SJSA1 (cell line): ENCODE measurements around the gene TOMM34. TPM values are rescaled to one million over a fixed set of nuclear protein-coding genes. Genes with fewer than 3 reads are reported as not detected.

ENCODE experiments used
- DNase-seq, 2 experiments: peaks; one replicate each; pipeline ENCODE4 v3.0.0-alpha.2; 2015 to 2020; ENCODE audit warnings: low spot score in 2 of 2, low read depth in 1 of 2
- H3K27ac ChIP-seq: fragments of 250-450 bp; sonication (Bioruptor Pico); 2 replicates; pipeline ENCODE4 v1.5.1; 2020; ENCODE audit warnings: mild to moderate bottlenecking, moderate library complexity
- H3K27me3 ChIP-seq: fragments of 250-450 bp; sonication (Bioruptor Pico); replicated peaks from 2 replicates; pipeline ENCODE4 v1.5.1; 2020; ENCODE audit warnings: mild to moderate bottlenecking, moderate library complexity
- H3K36me3 ChIP-seq: fragments of 250-450 bp; sonication (Bioruptor Pico); 2 replicates; pipeline ENCODE4 v1.5.1; 2020; ENCODE audit warnings: mild to moderate bottlenecking
- H3K4me1 ChIP-seq: fragments of 250-450 bp; sonication (Bioruptor Pico); replicated peaks from 2 replicates; pipeline ENCODE4 v1.6.1; 2021; ENCODE audit warnings: mild to moderate bottlenecking
- H3K4me3 ChIP-seq: fragments of 250-450 bp; sonication (Bioruptor Pico); 2 replicates; pipeline ENCODE4 v1.5.1; 2020; ENCODE audit warnings: mild to moderate bottlenecking
- H3K9me3 ChIP-seq: fragments of 250-450 bp; sonication (Bioruptor Pico); replicated peaks from 2 replicates; pipeline ENCODE4 v1.5.1; 2020; ENCODE audit warnings: mild to moderate bottlenecking
- total RNA-seq: library from RNA; depleted of rRNA; stranded (reverse); fragments of >200 nt; shearing (Covaris generic); gene quantifications from 2 replicates; pipeline ENCODE4 v1.2.3, GENCODE V29; 2014; rRNA removed

Gene TOMM34
- total RNA-seq, result 20.3 and 33.7 TPM in 2 replicates

DNA sequence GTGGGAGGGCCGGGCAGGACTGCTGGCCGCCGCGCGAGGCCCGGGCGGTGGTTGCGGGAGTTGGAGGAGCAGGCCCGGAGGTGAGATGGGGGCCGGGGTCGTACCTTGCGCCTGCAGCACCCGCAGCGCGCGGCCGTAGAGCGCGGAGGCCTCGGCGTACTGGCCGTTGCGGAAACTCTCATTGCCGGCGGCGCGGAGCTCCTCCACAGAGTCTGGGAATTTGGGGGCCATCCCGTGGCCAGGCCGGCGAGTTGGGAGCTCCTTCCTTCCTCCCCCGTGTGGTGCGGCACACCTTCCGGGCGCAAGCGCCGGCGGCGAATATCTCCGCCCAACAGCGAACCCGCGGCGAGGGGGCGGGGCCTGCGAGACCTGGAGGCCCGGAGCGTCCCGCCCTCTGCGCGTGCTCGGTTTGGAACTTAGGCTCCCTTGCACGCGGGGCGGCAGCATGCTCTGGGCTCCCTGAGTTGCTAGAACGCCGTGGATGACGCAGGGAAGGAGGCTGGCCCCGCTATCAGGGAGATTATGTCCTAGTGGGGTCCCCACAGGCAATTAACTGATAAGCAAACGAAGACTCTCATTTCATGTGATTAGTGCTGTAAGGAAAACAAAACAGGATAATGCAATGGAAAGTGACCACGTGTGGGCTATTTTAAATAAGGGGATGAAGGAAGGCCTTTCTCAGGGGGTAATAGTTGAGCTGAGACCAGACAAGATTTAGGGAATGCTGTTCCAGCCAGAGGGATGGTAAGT is at the start of gene TOMM34:
Gene TOMM34 (minus strand): TSS at position 295 of the 750 bp plus-strand sequence. CDS start 64 bp downstream, at position 231.
- Histone ChIP-seq H3K27me3 (no peaks in the 10 kb centered on the region), H3K27ac (peak within 1 kb of the TSS; percentile 2; the same call in 1 of the 2 replicates), H3K36me3 (peaks cover 27% of the 10 kb centered on the region), H3K4me3 (peak within 1 kb of the TSS; percentile 63), H3K9me3 (no peaks in the 10 kb centered on the region), H3K4me1 (peaks cover 22% of the 10 kb centered on the region)
- peak; percentile 85 to 91 for DNase-seq

- H3K27me3 ChIP-seq, result no peaks in the 10 kb centered on the region
- no peaks in the 10 kb centered on the region for H3K9me3 ChIP-seq
- no peak overlapping the region for H3K4me3 ChIP-seq
- H3K4me1 ChIP-seq, result peaks cover 28% of the 10 kb centered on the region
- H3K36me3 ChIP-seq, result peaks cover 17% of the 10 kb centered on the region; the same call in 1 of the 2 replicates
- DNase-seq, result no peak
- H3K27ac ChIP-seq, result no peak overlapping the region
Observed at GRCh38 chr20:45008521-45009049, 48.4 kb upstream of the TOMM34 start.

DNA sequence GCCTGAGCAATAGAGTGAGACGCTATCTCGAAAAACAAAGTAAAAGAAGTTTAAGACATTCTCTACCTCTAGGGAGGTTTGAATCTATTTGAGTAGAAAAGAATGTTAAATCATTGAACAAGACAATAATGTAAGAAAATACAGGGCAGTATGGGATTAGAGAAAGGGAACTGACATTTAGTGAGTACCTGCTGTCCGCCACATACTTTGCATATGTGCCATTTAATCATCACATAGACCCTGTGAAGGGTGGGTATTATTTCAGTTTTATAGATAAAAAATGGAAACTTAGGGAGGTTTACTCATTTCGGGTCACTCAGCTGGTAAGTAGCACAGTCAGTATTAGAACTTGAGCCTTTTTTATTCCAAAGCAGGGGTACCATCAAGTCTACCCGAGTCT is 37.5 kb upstream of the TOMM34 start:
- no peak for DNase-seq
- no peaks in the 10 kb centered on the region for H3K27me3 ChIP-seq
- no peak overlapping the region for H3K4me3 ChIP-seq
- H3K4me1 ChIP-seq, result peaks cover 9% of the 10 kb centered on the region
- H3K36me3 ChIP-seq, result peaks cover 53% of the 10 kb centered on the region
- no peak overlapping the region for H3K27ac ChIP-seq
- H3K9me3 ChIP-seq, result no peaks in the 10 kb centered on the region

GRCh38 chr20:44997171-44997570 is 37.0 kb upstream of the TOMM34 start:
- Histone ChIP-seq H3K27me3 (no peaks in the 10 kb centered on the region), H3K27ac (no peak overlapping the region), H3K4me1 (peaks cover 9% of the 10 kb centered on the region), H3K36me3 (peaks cover 53% of the 10 kb centered on the region), H3K9me3 (no peaks in the 10 kb centered on the region), H3K4me3 (no peak overlapping the region)
- DNase-seq, result no peak

- Histone ChIP-seq H3K4me1 (peaks cover 23% of the 10 kb centered on the region), H3K36me3 (peaks cover 33% of the 10 kb centered on the region), H3K27me3 (no peaks in the 10 kb centered on the region), H3K27ac (no peak overlapping the region; the same call in 1 of the 2 replicates), H3K9me3 (no peaks in the 10 kb centered on the region), H3K4me3 (no peak overlapping the region)
- DNase-seq, result no peak
Observed at GRCh38 chr20:44993343-44993742, 33.1 kb upstream of the TOMM34 start.

- Histone ChIP-seq H3K4me3 (no peak overlapping the region), H3K4me1 (peaks cover 23% of the 10 kb centered on the region), H3K27ac (no peak overlapping the region), H3K9me3 (no peaks in the 10 kb centered on the region), H3K36me3 (peaks cover 27% of the 10 kb centered on the region), H3K27me3 (no peaks in the 10 kb centered on the region)
- DNase-seq, result no peak
Observed at GRCh38 chr20:44990957-44991356, 30.8 kb upstream of the TOMM34 start.

GRCh38 chr20:44990425-44990824 is 30.2 kb upstream of the TOMM34 start:
- Histone ChIP-seq H3K4me3 (no peak overlapping the region), H3K36me3 (peaks cover 22% of the 10 kb centered on the region), H3K27ac (no peak overlapping the region)

GRCh38 chr20:44988631-44989171 is 28.5 kb upstream of the TOMM34 start:
- Histone ChIP-seq H3K9me3 (no peaks in the 10 kb centered on the region), H3K27ac (no peak overlapping the region), H3K36me3 (peaks cover 22% of the 10 kb centered on the region), H3K4me3 (no peak overlapping the region), H3K4me1 (peaks cover 20% of the 10 kb centered on the region), H3K27me3 (no peaks in the 10 kb centered on the region)
- no peak for DNase-seq

More at GRCh38 chr20:44990425-44990824, 30.2 kb upstream of the TOMM34 start:
- peaks cover 23% of the 10 kb centered on the region for H3K4me1 ChIP-seq
- H3K27me3 ChIP-seq, result no peaks in the 10 kb centered on the region
- DNase-seq, result no peak
- H3K9me3 ChIP-seq, result no peaks in the 10 kb centered on the region

- peaks cover 9% of the 10 kb centered on the region for H3K4me1 ChIP-seq
- H3K9me3 ChIP-seq, result no peaks in the 10 kb centered on the region
- H3K36me3 ChIP-seq, result peaks cover 22% of the 10 kb centered on the region
- H3K27me3 ChIP-seq, result no peaks in the 10 kb centered on the region
- H3K27ac ChIP-seq, result no peak overlapping the region
- no peak overlapping the region for H3K4me3 ChIP-seq
- DNase-seq, result no peak
Observed at GRCh38 chr20:44983093-44983674, 23.0 kb upstream of the TOMM34 start.

DNA sequence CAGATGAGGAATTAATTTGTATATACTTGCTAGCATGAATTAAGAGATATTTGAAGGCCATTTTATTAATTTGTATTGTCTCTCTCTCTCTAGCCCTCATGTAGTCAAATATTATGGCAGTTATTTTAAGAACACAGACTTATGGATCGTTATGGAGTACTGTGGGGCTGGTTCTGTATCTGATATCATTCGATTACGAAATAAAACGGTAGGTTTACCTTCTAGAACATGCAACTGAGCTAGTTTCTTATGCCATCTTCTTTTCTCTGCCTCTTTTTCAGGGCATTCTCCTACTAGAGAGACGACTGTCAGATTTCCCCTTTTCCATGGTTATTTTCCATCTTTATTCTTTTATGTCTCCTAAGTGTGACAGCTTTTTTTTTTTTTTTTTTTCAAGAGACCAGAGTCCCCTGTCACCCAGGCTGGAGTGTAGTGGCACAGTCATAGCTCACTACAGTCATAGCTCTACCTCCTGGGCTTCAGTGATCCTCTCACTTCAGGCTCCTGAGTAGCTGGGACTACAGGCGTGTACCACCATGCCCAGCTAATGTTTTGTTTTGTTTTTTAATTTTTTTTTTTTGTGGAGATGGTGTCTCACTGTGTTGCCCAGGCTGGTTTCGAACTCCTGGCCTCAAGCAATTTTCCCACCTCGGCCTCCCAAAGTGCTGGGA is 21.7 kb upstream of the TOMM34 start:
- Histone ChIP-seq H3K36me3 (peaks cover 16% of the 10 kb centered on the region), H3K4me1 (peaks cover 9% of the 10 kb centered on the region), H3K4me3 (no peak overlapping the region), H3K27me3 (no peaks in the 10 kb centered on the region), H3K9me3 (no peaks in the 10 kb centered on the region), H3K27ac (no peak overlapping the region)
- DNase-seq, result no peak

DNA sequence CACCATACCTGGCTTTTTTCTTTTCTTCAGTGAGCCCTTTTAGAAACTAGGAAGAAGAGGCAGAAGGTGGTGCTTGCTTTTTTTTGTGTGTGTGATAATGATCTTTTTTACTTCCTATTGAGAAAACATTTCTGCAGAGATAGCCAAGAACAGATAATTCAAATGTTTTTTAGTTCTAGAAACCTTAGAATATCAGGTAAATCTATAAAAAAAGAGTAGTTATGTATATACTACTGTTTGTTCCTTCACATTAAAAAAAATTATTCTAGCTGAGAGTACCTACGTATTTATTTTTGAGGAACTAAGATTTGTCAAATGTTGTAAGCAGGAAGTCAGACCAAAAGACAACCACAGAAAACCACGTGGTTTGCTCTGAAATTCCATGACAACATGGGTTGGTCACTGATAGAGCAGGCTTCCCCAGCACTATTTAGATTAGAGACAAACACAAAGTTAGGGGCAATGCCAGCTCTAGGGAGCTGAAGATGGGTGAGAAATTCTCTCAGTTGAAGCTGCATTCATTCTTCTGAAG is 19.0 kb upstream of the TOMM34 start:
- H3K4me3 ChIP-seq, result no peak overlapping the region
- H3K27ac ChIP-seq, result no peak overlapping the region
- DNase-seq, result peak in 1 of 2 experiments; percentile 21
- no peaks in the 10 kb centered on the region for H3K27me3 ChIP-seq
- H3K4me1 ChIP-seq, result peaks cover 9% of the 10 kb centered on the region
- peaks cover 29% of the 10 kb centered on the region for H3K36me3 ChIP-seq
- no peaks in the 10 kb centered on the region for H3K9me3 ChIP-seq

- Histone ChIP-seq H3K27me3 (no peaks in the 10 kb centered on the region), H3K27ac (no peak overlapping the region), H3K36me3 (peaks cover 39% of the 10 kb centered on the region), H3K9me3 (no peaks in the 10 kb centered on the region), H3K4me3 (no peak overlapping the region), H3K4me1 (peaks cover 17% of the 10 kb centered on the region)
- no peak for DNase-seq
Observed at GRCh38 chr20:44976698-44977097, 16.5 kb upstream of the TOMM34 start.

GRCh38 chr20:44973053-44973452 is 12.9 kb upstream of the TOMM34 start:
- H3K27ac ChIP-seq, result no peak overlapping the region
- H3K36me3 ChIP-seq, result peaks cover 35% of the 10 kb centered on the region
- H3K27me3 ChIP-seq, result 0 out of 2 replicates have a peak, but pooled peaks cover 5% of the 10 kb centered on the region
- DNase-seq, result no peak
- peaks cover 15% of the 10 kb centered on the region for H3K4me1 ChIP-seq
- no peak overlapping the region for H3K4me3 ChIP-seq
- no peaks in the 10 kb centered on the region for H3K9me3 ChIP-seq
